GM12875 (cell line): ENCODE data around the gene METTL16.

Experiments
- H3K4me3 ChIP-seq: one replicate; pipeline ENCODE4 v1.5.1; 2011; ENCODE audit warnings: low read depth, low read length, control low read depth
- TF ChIP-seq, protein P1 (sequence below): IDR thresholded peaks from 2 replicates; pipeline ENCODE4 v1.5.1; 2011; ENCODE audit warnings: low read depth, mild to moderate bottlenecking, control low read depth, inconsistent platforms, low read length, moderate library complexity, borderline replicate concordance; ENCODE audit not compliant: insufficient read depth

The METTL16 gene

DNA sequence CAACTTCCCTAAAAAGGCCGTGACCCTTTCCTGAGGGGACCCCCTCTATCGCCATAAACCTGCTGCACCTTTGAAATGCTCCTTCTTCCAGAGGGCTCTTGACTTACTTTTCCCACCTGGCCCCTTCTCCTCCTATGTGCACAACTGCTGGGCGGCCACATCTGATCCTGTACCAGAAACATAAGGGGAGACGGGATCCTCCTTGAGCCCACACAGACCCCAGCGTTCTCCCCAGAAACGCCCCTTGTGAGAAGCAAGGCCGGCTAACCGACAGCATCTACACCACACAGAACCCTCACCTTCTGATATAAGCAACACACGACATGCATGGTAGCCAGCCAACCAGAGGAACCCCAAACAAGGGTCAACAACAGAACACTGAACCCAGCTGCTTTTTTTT lies 96.6 kb downstream of the METTL16 start:
- TF ChIP-seq, protein P1, sequence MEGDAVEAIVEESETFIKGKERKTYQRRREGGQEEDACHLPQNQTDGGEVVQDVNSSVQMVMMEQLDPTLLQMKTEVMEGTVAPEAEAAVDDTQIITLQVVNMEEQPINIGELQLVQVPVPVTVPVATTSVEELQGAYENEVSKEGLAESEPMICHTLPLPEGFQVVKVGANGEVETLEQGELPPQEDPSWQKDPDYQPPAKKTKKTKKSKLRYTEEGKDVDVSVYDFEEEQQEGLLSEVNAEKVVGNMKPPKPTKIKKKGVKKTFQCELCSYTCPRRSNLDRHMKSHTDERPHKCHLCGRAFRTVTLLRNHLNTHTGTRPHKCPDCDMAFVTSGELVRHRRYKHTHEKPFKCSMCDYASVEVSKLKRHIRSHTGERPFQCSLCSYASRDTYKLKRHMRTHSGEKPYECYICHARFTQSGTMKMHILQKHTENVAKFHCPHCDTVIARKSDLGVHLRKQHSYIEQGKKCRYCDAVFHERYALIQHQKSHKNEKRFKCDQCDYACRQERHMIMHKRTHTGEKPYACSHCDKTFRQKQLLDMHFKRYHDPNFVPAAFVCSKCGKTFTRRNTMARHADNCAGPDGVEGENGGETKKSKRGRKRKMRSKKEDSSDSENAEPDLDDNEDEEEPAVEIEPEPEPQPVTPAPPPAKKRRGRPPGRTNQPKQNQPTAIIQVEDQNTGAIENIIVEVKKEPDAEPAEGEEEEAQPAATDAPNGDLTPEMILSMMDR, result no peak

DNA sequence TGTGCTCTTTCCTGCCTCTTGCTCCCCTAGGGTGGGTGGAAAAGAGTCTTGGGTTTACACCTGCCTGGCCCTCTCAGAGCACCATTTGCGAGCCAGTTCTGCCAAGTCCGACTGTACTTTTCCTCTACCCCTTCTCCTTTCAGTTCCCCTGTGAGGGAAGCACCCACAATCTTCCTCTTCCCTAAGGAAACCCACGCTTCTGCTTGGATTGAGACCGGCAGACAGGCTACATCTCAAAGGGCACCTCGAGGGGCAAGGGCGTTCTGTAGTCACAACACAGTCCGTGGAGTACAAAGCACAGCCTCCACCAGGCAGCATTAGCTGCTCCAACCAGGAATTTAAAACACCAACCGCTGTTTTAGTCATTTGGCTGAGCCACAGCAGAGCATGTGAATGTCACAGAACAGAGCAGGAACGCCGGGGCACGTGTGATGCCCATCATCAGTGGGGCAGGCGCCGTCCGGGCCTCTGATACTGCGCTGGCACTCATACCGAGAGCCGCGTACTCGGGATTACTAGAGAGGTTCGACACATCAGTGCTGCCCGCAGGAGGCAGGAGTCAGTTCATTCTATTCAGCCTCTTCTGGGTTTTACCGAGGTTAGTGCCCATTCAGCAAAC lies 97.1 kb downstream of the METTL16 start:
- no peak overlapping the region for H3K4me3 ChIP-seq
- TF ChIP-seq, protein P1, result no peak

More for the DNA sequence above, 96.6 kb downstream of the METTL16 start:
- no peak overlapping the region for H3K4me3 ChIP-seq

DNA sequence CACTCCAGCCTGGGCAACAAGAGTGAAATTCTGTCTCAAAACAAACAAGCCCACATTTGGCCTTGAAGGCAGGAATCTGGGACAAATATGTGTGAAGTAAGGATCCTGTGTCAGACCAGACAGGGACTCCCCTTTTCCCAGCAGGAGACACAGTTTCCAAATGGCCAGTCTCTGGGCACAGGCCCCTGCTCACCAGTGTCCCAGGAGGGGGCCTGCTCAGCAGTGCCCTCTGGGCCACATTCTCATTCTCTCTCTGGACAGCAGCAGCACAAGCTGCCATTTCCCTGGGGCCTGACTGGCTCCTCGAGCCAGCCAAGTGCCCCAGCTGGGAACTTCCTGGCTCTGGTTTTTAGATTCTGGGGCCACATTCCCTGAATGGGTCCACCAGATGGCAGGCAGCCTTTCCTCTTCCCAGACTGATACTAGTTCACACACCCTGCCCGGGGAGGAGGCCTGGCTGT lies 99.1 kb downstream of the METTL16 start:
- TF ChIP-seq, protein P1, result no peak
- no peak overlapping the region for H3K4me3 ChIP-seq

DNA sequence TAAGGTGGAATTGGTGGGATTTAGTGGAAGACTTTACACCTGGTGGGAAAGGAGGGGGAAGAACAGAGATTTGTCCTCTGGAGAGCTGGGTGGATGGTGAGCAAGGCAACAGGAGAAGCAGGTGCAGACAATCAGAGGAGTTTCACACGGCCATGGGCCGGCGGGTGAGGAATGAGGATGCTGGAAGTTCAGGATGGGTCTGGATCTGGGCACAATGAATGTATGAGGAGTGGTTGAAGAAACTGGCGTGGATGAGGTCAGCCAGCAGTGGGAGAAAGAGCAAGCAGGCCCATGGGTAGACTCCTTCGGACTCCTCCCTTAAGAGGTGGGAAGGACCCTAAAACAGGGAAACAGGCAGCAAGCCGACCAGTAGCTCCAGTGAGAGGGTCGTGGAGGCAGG lies 100.7 kb downstream of the METTL16 start:
- H3K4me3 ChIP-seq, result no peak overlapping the region
- TF ChIP-seq, protein P1, result no peak

DNA sequence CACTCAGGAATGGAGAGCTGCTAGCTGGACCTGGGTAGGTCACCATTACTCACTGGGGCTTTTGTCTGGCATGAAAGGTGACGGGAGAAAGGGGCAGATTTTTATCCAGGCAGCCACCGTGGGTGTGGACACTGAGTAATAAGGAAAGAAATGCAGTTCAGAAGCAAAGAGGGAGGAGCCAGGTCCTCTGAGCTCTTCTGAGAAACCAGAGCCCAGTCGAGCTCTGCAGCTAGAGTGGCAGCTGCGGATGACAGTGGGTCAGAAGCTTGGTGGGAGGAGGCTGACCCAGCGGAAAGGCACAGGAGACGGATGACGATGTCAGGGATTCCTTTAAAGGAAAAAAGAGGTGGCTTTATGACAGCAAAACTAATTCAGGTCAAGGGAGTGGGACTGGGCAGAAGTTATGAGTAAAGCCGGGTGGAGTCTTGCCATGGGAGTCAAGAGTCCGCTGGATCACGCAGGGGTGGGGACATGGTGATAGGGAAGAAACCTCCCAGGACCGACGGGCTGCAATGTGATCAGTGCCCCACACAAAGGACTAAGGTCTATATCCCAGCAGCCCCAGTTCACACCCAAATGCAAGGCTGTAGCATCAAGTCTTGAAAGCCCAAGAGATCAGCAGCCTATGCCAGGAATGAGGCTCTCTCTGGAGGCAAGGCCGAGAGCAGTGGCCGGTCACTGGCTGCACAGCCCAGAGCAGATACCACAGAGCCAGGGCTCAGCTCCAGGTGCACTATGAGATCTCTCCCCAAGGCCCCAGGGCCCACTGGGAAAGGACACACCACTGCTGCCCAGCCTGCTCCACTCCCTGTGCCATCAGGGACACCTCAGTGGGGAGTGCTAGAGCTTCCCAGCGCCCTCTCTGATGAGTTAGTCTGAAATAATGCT lies 104.5 kb downstream of the METTL16 start:
- H3K4me3 ChIP-seq, result no peak overlapping the region

DNA sequence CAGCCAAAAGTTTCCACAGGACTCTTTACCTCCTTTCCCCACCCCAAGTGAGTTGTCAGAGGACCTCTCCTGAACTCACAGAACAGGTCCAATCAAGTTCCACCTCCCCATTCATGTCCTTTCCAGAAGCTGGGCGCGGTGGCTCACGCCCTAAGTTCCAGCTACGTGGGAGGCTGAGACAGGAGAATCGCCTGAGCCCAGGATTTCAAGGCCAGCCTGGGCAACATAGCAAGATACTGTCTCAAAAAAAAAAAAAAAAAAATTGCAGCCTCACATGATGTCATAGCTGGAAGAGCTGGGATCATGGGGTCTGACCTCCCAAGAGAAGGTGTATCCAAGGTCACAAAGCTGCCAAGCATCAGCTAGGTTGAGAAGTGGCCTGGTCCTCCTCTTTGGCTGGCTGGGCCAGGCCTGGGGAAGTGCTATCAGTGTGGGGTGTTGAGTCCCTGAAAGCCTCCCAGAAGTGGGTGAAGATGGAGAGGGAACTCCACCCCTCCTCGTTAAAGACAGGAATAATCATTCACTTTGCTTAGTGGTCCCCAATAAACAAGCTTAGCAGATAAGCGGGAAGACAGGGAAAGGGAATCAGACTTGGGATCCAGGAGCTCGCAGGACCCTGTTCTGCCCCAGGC lies 105.3 kb downstream of the METTL16 start:
- TF ChIP-seq, protein P1, result no peak
- no peak overlapping the region for H3K4me3 ChIP-seq

More for the DNA sequence above, 104.5 kb downstream of the METTL16 start:
- TF ChIP-seq, protein P1, result no peak
